GM12801 (cell line): ENCODE results near the gene NRXN3.

Experiments used
- CTCF ChIP-seq: IDR thresholded peaks from one replicate; pipeline ENCODE4 v1.5.1; 2011; ENCODE audit warnings: control low read depth; ENCODE audit not compliant: insufficient read length; ENCODE audit errors: extremely low read depth

The NRXN3 gene

GRCh38 chr14:78340250-78340649, 170.1 kb downstream of the NRXN3 start:
- no peak for TF ChIP-seq CTCF

GRCh38 chr14:78341827-78342389, 171.7 kb downstream of the NRXN3 start:
- no peak for TF ChIP-seq CTCF

- no peak for TF ChIP-seq CTCF
Measured at GRCh38 chr14:78342879-78343278, 172.7 kb downstream of the NRXN3 start.

- TF ChIP-seq CTCF, result no peak
Measured at GRCh38 chr14:78344290-78344689, 174.1 kb downstream of the NRXN3 start.

GRCh38 chr14:78345131-78345744, 175.1 kb downstream of the NRXN3 start:
- TF ChIP-seq CTCF, result no peak

- no peak for TF ChIP-seq CTCF
Measured at GRCh38 chr14:78346747-78347146, 176.6 kb downstream of the NRXN3 start.

GRCh38 chr14:78355109-78355508, 184.9 kb downstream of the NRXN3 start:
- no peak for TF ChIP-seq CTCF
